ENCODE measurements around the gene NMUR2. TPM values are rescaled to one million over a fixed set of nuclear protein-coding genes. Genes with fewer than 3 reads are reported as not detected.

The NMUR2 gene
- not detected for total RNA-seq

GRCh38 chr5:152405145-152405544 lies at the start of gene NMUR2:
TSS of gene NMUR2 (minus strand) at chr5:152405279. CDS start at chr5:152405113, 166 bp downstream.

Data from diencephalon (tissue), 1 donor.